HG02938 (cell line): ENCODE measurements around the gene TRMT2A.

Experiments used
- ATAC-seq: cut with Tn5 transposase; IDR thresholded peaks from one replicate; pipeline ENCODE4 v1.9.1; 2021; ENCODE audit warnings: mild to moderate bottlenecking, moderate library complexity; ENCODE audit not compliant: unreplicated experiment

Gene TRMT2A

GRCh38 chr22:20149257-20150250 lies 32.5 kb upstream of the TRMT2A start:
- ATAC-seq, result no peak

- no peak for ATAC-seq
These were observed 31.4 kb upstream of the TRMT2A start for GRCh38 chr22:20148414-20148813.

- ATAC-seq, result no peak
These were observed 30.4 kb upstream of the TRMT2A start for GRCh38 chr22:20147237-20147988.

- no peak for ATAC-seq
These were observed 29.8 kb upstream of the TRMT2A start for GRCh38 chr22:20146777-20147176.

DNA sequence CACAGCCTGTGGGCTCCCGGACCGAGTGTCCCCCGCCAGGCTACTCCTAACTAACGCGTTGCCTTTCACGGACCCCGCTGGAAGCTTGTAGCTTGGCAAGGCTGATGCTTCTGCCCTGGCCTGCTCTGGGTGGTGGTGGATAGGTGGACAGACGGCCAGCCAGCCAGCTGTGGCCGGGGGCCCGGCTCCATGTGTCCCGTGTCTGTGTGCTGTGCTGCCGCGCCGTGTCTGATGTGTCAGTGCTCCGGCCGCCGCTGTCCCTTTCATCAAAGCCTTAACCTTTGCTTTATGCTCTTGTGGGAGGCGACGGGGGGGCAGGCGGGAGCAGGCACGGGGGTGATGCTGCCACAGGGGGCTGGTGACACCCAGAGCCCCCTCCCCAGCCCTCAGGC lies 28.8 kb upstream of the TRMT2A start:
- ATAC-seq, result no peak

GRCh38 chr22:20145206-20145831 lies 28.3 kb upstream of the TRMT2A start:
- no peak for ATAC-seq

DNA sequence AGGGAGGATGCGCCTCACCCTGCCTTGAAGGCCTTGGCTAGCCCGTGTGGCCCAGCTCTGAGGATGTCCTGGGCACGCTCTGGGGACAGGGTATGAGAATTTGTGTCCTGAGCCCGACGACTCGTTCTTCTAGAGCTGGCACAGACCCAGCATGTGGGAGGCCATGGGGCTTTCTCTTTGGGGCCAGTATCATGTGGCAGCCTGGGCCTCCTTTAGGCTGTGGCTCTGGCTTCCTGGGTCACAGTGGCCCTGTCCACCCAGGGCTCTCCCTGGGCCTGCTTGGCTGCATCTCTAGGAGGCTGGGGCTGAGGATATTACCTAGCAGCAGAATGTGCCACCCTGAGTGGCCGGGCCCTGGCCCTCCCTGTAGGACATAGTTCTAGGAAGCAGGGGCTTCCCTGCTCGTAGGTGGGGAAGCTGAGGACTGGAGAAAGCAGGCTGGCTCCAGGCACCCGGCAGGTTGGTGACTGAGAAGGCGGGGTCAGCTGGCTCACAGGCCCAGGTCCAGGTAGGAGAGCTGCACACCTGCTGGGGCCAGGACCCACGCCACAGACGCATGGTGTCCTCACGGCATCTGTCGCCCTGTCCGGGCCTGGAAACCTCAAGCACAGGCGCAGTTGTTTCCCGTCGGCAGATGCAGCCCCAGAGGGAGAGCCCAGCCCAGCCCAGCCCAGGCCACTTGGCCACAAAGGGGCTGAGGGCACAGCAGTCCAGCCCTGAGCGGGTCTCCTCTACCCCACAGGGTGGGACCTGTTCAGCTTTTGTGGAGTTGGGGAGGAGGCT lies 27.0 kb upstream of the TRMT2A start:
- no peak for ATAC-seq

DNA sequence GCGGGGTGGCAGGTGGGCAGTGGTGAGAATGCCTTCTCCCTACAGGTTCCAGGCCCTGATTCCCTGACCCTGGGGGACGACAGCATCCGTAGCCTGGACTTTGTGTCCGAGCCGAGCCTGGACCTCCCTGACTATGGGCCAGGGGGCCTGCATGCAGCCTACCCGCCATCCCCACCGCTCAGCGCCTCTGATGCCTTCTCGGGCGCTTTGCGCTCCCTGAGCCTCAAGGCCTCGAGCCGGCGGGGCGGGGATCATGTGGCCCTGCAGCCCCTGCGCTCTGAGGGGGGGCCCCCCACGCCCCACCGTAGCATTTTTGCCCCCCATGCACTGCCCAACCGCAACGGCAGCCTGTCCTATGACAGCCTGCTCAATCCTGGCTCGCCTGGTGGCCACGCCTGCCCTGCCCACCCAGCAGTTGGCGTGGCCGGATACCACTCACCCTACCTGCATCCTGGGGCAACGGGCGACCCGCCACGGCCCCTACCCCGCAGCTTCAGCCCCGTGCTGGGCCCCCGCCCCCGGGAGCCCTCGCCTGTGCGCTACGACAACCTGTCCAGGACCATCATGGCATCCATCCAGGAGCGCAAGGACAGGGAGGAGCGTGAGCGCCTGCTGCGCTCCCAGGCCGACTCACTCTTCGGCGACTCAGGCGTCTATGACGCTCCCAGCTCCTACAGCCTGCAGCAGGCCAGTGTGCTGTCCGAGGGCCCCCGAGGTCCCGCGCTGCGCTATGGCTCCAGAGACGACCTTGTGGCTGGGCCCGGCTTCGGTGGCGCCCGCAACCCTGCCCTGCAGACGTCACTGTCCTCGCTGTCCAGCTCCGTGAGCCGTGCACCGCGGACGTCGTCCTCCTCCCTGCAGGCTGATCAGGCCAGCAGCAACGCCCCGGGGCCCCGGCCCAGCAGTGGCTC lies 25.9 kb upstream of the TRMT2A start:
- ATAC-seq, result no peak

- ATAC-seq, result no peak
These were observed 24.4 kb upstream of the TRMT2A start for GRCh38 chr22:20141186-20142077.

GRCh38 chr22:20140521-20140964 lies 23.5 kb upstream of the TRMT2A start:
- no peak for ATAC-seq

- no peak for ATAC-seq
These were observed 23.1 kb upstream of the TRMT2A start for GRCh38 chr22:20140107-20140445.

GRCh38 chr22:20139391-20140106 lies 22.5 kb upstream of the TRMT2A start:
- ATAC-seq, result no peak

DNA sequence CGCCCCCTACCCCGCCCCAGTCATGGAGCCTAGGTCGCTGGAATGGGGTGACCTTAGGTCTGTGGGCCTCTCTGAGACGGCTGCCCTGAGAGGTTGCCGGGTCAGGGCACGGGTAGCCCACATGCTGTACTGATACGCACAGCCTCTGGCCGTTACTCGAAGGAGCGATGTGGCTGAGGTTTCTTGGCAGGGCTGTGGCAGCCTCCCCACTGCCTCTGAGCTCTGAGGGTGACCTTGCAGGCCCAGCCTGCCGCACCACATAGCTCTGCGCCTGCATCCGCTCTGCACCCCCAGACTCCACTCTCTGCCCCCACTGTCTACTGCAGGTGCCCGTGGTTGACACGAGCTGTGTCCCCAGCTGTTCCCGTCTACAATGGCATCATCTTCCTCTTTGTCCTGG lies 21.8 kb upstream of the TRMT2A start:
- no peak for ATAC-seq

GRCh38 chr22:20138417-20138738 lies 21.4 kb upstream of the TRMT2A start:
- no peak for ATAC-seq

- no peak for ATAC-seq
These were observed 20.8 kb upstream of the TRMT2A start for GRCh38 chr22:20137671-20138416.

DNA sequence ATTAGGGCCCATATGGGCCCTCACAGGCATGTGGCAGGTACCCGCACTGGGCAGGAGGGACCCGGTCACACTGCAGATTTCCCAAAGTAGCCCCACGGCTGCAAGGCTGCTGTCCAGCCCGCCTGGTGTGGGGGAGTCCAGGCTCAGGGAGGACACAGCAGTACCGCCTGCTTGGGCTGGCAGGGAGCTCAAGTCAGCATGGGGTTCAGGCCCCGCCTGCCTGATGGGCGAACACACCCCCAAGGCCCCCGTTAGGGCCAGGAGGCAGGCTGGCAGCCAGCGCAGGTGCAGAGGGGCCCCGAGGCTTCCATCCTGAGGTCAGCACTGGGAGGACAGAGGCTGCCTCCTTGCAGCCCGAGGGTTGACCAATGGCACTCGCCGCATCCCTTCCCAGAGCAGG lies 20.1 kb upstream of the TRMT2A start:
- no peak for ATAC-seq

DNA sequence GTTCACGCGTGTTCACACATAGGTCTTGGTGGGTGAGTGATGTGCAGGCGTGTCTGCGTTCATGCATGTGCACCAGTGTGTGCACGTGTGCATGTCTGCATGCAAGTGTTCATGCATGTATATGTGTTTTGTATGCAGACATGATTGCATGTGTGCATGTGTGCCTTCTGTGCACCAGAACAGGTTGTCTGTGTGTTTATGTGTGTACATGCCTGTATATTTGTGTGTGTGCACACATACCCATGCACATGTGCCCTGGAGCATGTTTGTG lies 19.5 kb upstream of the TRMT2A start:
- no peak for ATAC-seq
